NB4 (cell line): Measurements from ENCODE around the gene STPG4.

Experiments used
- DNase-seq: peaks from one replicate; pipeline ENCODE4 v3.0.0; 2010; ENCODE audit warnings: low read depth
- H3K4me3 ChIP-seq: one replicate; pipeline ENCODE4 v1.5.1; 2011; ENCODE audit warnings: mild to moderate bottlenecking, low read depth, low read length, moderate library complexity
- CTCF ChIP-seq: IDR thresholded peaks from one replicate; pipeline ENCODE4 v1.5.1; 2012; ENCODE audit warnings: low read depth, low read length
- MAX ChIP-seq: IDR thresholded peaks from 2 replicates; pipeline ENCODE4 v1.6.1; 2011; ENCODE audit warnings: low read depth, low read length
- MYC ChIP-seq: IDR thresholded peaks from 2 replicates; pipeline ENCODE4 v1.6.1; 2011; ENCODE audit warnings: low read depth, low read length
- POLR2A ChIP-seq: IDR thresholded peaks from 2 replicates; pipeline ENCODE4 v1.6.1; 2011; ENCODE audit warnings: mild to moderate bottlenecking; ENCODE audit not compliant: insufficient read length; ENCODE audit errors: extremely low read depth

STPG4 gene

GRCh38 chr2:47155091-47155876, at the start of gene STPG4:
Gene STPG4 (minus strand): TSS chr2:47155308. CDS start chr2:47155251, 57 bp downstream.
- TF ChIP-seq MAX, result no peak
- no peak within 1 kb of the TSS for H3K4me3 ChIP-seq
- DNase-seq, result no peak

GRCh38 chr2:47204691-47205090, 49.6 kb upstream of the STPG4 start:
- DNase-seq, result no peak
- H3K4me3 ChIP-seq, result no peak overlapping the region
- no peak for TF ChIP-seq MAX
- no peak for TF ChIP-seq CTCF

GRCh38 chr2:47203995-47204394, 48.9 kb upstream of the STPG4 start:
- H3K4me3 ChIP-seq, result no peak overlapping the region
- no peak for TF ChIP-seq MYC
- no peak for TF ChIP-seq MAX
- DNase-seq, result no peak

GRCh38 chr2:47201224-47201623, 46.1 kb upstream of the STPG4 start:
- no peak for DNase-seq
- TF ChIP-seq MAX, result no peak
- TF ChIP-seq MYC, result no peak
- TF ChIP-seq POLR2A, result no peak
- no peak for TF ChIP-seq CTCF
- no peak overlapping the region for H3K4me3 ChIP-seq

- H3K4me3 ChIP-seq, result no peak overlapping the region
- TF ChIP-seq MAX (no peak), POLR2A (no peak), MYC (no peak), CTCF (no peak)
- no peak for DNase-seq
Observed at GRCh38 chr2:47198985-47199451, 43.9 kb upstream of the STPG4 start.

- TF ChIP-seq CTCF, result no peak
- TF ChIP-seq MYC, result no peak
- no peak for TF ChIP-seq POLR2A
- TF ChIP-seq MAX, result no peak
- H3K4me3 ChIP-seq, result no peak overlapping the region
- no peak for DNase-seq
Observed at GRCh38 chr2:47196499-47196898, 41.4 kb upstream of the STPG4 start.

GRCh38 chr2:47196046-47196445, 40.9 kb upstream of the STPG4 start:
- TF ChIP-seq MYC (no peak), MAX (no peak), CTCF (no peak), POLR2A (no peak)
- no peak overlapping the region for H3K4me3 ChIP-seq
- DNase-seq, result no peak
